ENCODE results near the gene PANK2. TPM values are rescaled to one million over a fixed set of nuclear protein-coding genes. Genes with fewer than 3 reads are reported as not detected.
A peak's percentile ranks its signal among the peaks of the same experiment; 100 is the strongest.

PANK2 gene
- total RNA-seq, 2 experiments from 2014 or later: 59.7 to 64.5 TPM

- ChIA-PET POLR2A (no interaction called here), CTCF (no interaction called here)
- peaks cover 65% of the 10 kb centered on the region for H3K36me3 Mint-ChIP-seq (ENCODE audit: low read depth)
- no peaks in the 10 kb centered on the region for H3K9me3 Mint-ChIP-seq
- no peak overlapping the region for H3K27ac Mint-ChIP-seq
- DNase-seq: no peak
- H3K4me1 Mint-ChIP-seq: peaks cover 37% of the 10 kb centered on the region
- no peak overlapping the region for H3K4me3 Mint-ChIP-seq
- H3K27me3 Mint-ChIP-seq: no peaks in the 10 kb centered on the region
Observed at GRCh38 chr20:3909952-3910366, 20.8 kb downstream of the PANK2 start.

DNA sequence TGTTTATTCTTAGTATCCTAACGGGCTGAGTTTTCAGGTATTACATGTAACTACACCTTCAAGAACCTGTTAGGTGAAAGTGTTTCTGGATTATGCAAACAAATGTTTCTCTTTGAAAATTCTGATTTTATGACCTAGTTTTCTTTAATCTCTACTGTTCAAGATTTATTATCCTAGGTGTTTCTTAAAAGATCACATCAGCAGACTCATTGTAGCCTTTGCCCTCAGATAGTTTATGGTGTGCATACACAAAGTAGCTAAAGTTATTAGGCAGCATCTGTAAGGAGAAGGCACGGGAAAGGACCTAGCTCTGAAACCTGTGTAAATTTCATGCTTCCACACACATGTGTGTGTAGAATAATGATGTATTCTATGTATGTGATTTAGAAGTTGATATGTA lies 21.7 kb downstream of the PANK2 start:
- POLR2A ChIA-PET: no interaction called here

GRCh38 chr20:3911956-3912355 lies 22.8 kb downstream of the PANK2 start:
- Mint-ChIP-seq H3K27ac (no peak overlapping the region), H3K4me3 (no peak overlapping the region), H3K27me3 (no peaks in the 10 kb centered on the region), H3K4me1 (peaks cover 35% of the 10 kb centered on the region), H3K36me3 (ENCODE audit: low read depth) (peaks cover 78% of the 10 kb centered on the region), H3K9me3 (no peaks in the 10 kb centered on the region)
- ChIA-PET CTCF (interaction anchor here (0.5 to 1.5 kb wide), 2 partner anchors 27 to 979 kb away, joined by 3 to 4 read pairs; no protein-coding TSS in a partner anchor), POLR2A (no interaction called here)
- DNase-seq: no peak

More for the DNA sequence above, 21.7 kb downstream of the PANK2 start:
- CTCF ChIA-PET: no interaction called here
- DNase-seq: no peak
- peaks cover 40% of the 10 kb centered on the region for H3K4me1 Mint-ChIP-seq
- H3K9me3 Mint-ChIP-seq: no peaks in the 10 kb centered on the region
- H3K4me3 Mint-ChIP-seq: no peak overlapping the region
- H3K27me3 Mint-ChIP-seq: no peaks in the 10 kb centered on the region
- H3K36me3 Mint-ChIP-seq (ENCODE audit: low read depth): peaks cover 69% of the 10 kb centered on the region
- no peak overlapping the region for H3K27ac Mint-ChIP-seq

GRCh38 chr20:3914446-3914845 lies 25.3 kb downstream of the PANK2 start:
- ChIA-PET POLR2A (no interaction called here), CTCF (interaction anchor here (0.6 to 1.3 kb wide), 3 partner anchors 21 to 735 kb away, joined by 3 read pairs; no protein-coding TSS in a partner anchor)
- no peak overlapping the region for H3K27ac Mint-ChIP-seq

DNA sequence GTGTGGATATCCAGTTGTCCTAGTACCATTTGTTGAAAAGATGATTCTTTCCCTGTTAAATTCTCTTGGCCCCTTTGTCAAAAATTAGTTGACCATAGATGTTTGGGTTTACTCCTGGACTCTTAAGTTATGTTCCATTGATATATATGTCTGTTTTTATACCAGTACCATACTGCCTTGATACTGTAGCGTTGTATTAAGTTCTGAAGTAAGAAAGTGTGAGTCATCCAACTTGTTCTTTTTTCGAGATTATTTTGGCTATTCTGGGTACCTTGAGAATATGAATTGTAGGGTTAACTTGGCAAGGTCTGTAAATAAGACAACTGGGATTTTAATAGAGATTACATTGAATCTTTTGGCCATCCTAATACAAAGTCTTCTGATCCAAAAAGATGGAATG lies 26.5 kb downstream of the PANK2 start:
- peaks cover 14% of the 10 kb centered on the region for H3K4me1 Mint-ChIP-seq
- POLR2A ChIA-PET: no interaction called here
- no peak overlapping the region for H3K4me3 Mint-ChIP-seq

More at GRCh38 chr20:3914446-3914845, 25.3 kb downstream of the PANK2 start:
- no peak for DNase-seq
- no peaks in the 10 kb centered on the region for H3K9me3 Mint-ChIP-seq
- peaks cover 19% of the 10 kb centered on the region for H3K4me1 Mint-ChIP-seq
- peaks cover 71% of the 10 kb centered on the region for H3K36me3 Mint-ChIP-seq (ENCODE audit: low read depth)
- no peak overlapping the region for H3K4me3 Mint-ChIP-seq
- H3K27me3 Mint-ChIP-seq: no peaks in the 10 kb centered on the region

GRCh38 chr20:3916364-3916763 lies 27.2 kb downstream of the PANK2 start:
- H3K27ac Mint-ChIP-seq: no peak overlapping the region
- ChIA-PET CTCF (interaction anchor here (0.6 to 1.5 kb wide), 3 partner anchors 10 to 32 kb away, joined by 4 to 5 read pairs (median 5); no protein-coding TSS in a partner anchor), POLR2A (no interaction called here)
- no peak overlapping the region for H3K4me3 Mint-ChIP-seq
- DNase-seq: no peak
- peaks cover 14% of the 10 kb centered on the region for H3K4me1 Mint-ChIP-seq
- H3K36me3 Mint-ChIP-seq (ENCODE audit: low read depth): peaks cover 60% of the 10 kb centered on the region
- H3K9me3 Mint-ChIP-seq: no peaks in the 10 kb centered on the region
- no peaks in the 10 kb centered on the region for H3K27me3 Mint-ChIP-seq

More for the DNA sequence above, 26.5 kb downstream of the PANK2 start:
- CTCF ChIA-PET: interaction anchor here (1.3 to 1.5 kb wide), 2 partner anchors 9 to 21 kb away, joined by 3 to 5 read pairs; no protein-coding TSS in a partner anchor
- Mint-ChIP-seq H3K36me3 (ENCODE audit: low read depth) (peaks cover 63% of the 10 kb centered on the region), H3K9me3 (no peaks in the 10 kb centered on the region), H3K27ac (no peak overlapping the region), H3K27me3 (no peaks in the 10 kb centered on the region)
- DNase-seq: no peak

DNA sequence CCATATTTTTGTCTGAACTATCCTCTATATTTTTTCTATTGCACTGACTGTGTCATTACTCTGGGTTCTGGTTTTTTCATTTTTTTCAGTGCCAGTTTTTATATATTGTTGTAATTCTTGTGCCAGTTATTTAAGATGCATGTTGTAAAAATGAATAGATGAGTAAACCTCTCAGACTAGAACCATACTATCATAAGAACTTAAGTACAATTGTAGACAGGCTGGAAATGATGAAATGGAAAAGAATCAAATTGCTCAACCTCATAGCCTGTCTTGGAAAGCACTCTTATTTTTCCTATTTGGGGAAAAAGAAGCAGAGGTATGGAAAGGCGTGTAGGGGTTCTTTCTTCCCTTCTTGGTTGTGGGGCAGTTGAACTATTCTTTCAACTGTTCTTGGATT lies 30.2 kb downstream of the PANK2 start:
- no peak for DNase-seq
- Mint-ChIP-seq H3K4me1 (peaks cover 28% of the 10 kb centered on the region), H3K27me3 (no peaks in the 10 kb centered on the region), H3K27ac (peak overlapping the region; percentile 13), H3K4me3 (no peak overlapping the region), H3K36me3 (ENCODE audit: low read depth) (peaks cover 56% of the 10 kb centered on the region), H3K9me3 (no peaks in the 10 kb centered on the region)
- ChIA-PET CTCF (interaction anchor here (0.6 kb wide), 1 partner anchor 18 kb away, joined by 3 read pairs; no protein-coding TSS in a partner anchor), POLR2A (no interaction called here)

- no peak for DNase-seq
- CTCF ChIA-PET: interaction anchor here (1.1 to 1.9 kb wide), 3 partner anchors 29 to 60 kb away, joined by 3 to 4 read pairs (median 4); no protein-coding TSS in a partner anchor
- H3K36me3 Mint-ChIP-seq (ENCODE audit: low read depth): peaks cover 50% of the 10 kb centered on the region
- no peaks in the 10 kb centered on the region for H3K27me3 Mint-ChIP-seq
- H3K9me3 Mint-ChIP-seq: no peaks in the 10 kb centered on the region
- H3K27ac Mint-ChIP-seq: no peak overlapping the region
- POLR2A ChIA-PET: no interaction called here
- no peak overlapping the region for H3K4me3 Mint-ChIP-seq
- H3K4me1 Mint-ChIP-seq: peaks cover 39% of the 10 kb centered on the region
Observed at GRCh38 chr20:3922223-3922982, 33.2 kb downstream of the PANK2 start.

GRCh38 chr20:3922983-3923339 lies 33.8 kb downstream of the PANK2 start:
- CTCF ChIA-PET: interaction anchor here (1.9 kb wide), 1 partner anchor 30 kb away, joined by 4 read pairs; no protein-coding TSS in a partner anchor
- Mint-ChIP-seq H3K36me3 (ENCODE audit: low read depth) (peaks cover 51% of the 10 kb centered on the region), H3K4me1 (peaks cover 40% of the 10 kb centered on the region), H3K27me3 (no peaks in the 10 kb centered on the region), H3K9me3 (no peaks in the 10 kb centered on the region), H3K27ac (no peak overlapping the region), H3K4me3 (no peak overlapping the region)
- DNase-seq: no peak
- POLR2A ChIA-PET: no interaction called here

DNA sequence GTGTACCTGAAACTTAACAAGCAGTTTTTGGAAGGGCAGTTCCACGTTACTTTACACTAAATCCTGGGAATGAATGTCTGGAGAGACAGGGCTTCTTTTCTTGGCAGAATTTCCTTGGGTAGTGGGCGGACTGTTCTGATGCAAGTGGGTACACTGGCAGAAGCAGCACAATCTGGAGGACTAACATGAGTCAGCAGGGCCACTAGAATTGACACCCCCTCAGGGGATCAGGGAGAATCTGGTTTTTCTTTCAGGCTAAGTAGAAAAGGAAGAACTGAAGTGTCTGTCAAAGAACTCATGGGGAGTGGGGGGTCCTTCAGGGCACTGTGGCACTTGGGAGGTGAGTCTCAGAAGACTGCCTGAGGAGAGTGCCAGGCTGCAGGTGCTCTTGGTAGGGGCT lies 34.6 kb downstream of the PANK2 start:
- H3K36me3 Mint-ChIP-seq (ENCODE audit: low read depth): peaks cover 49% of the 10 kb centered on the region
- POLR2A ChIA-PET: no interaction called here
- CTCF ChIA-PET: no interaction called here

GRCh38 chr20:3924304-3925112 lies 35.3 kb downstream of the PANK2 start:
- H3K4me3 Mint-ChIP-seq: no peak overlapping the region
- ChIA-PET POLR2A (no interaction called here), CTCF (interaction anchor here (0.8 kb wide), 1 partner anchor 121 kb away, joined by 3 read pairs; no protein-coding TSS in a partner anchor)
- no peaks in the 10 kb centered on the region for H3K27me3 Mint-ChIP-seq
- H3K36me3 Mint-ChIP-seq (ENCODE audit: low read depth): peaks cover 44% of the 10 kb centered on the region
- peaks cover 41% of the 10 kb centered on the region for H3K4me1 Mint-ChIP-seq
- H3K9me3 Mint-ChIP-seq: no peaks in the 10 kb centered on the region
- no peak for DNase-seq
- peak overlapping the region; percentile 57 for H3K27ac Mint-ChIP-seq

More for the DNA sequence above, 34.6 kb downstream of the PANK2 start:
- Mint-ChIP-seq H3K9me3 (no peaks in the 10 kb centered on the region), H3K27me3 (no peaks in the 10 kb centered on the region), H3K27ac (peak overlapping the region; percentile 57), H3K4me3 (no peak overlapping the region), H3K4me1 (peaks cover 43% of the 10 kb centered on the region)
- no peak for DNase-seq

GRCh38 chr20:3925113-3925695 lies 36.0 kb downstream of the PANK2 start:
- H3K27ac Mint-ChIP-seq: no peak overlapping the region
- peaks cover 43% of the 10 kb centered on the region for H3K36me3 Mint-ChIP-seq (ENCODE audit: low read depth)
- peaks cover 41% of the 10 kb centered on the region for H3K4me1 Mint-ChIP-seq
- H3K9me3 Mint-ChIP-seq: no peaks in the 10 kb centered on the region
- CTCF ChIA-PET: interaction anchor here (0.8 kb wide), 1 partner anchor 122 kb away, joined by 3 read pairs; no protein-coding TSS in a partner anchor
- DNase-seq: no peak
- H3K27me3 Mint-ChIP-seq: no peaks in the 10 kb centered on the region
- POLR2A ChIA-PET: no interaction called here
- no peak overlapping the region for H3K4me3 Mint-ChIP-seq

Data from activated CD4-positive, alpha-beta T cell treated with anti-CD3 and anti-CD28 coated beads, Interleukin-2, amount 10 ng/mL, durations not matched to agents 7 days and 5 days (primary cell).